Mucosa of descending colon (tissue), 3 donors: ENCODE measurements around the gene DOCK4. TPM values are rescaled to one million over a fixed set of nuclear protein-coding genes. Genes with fewer than 3 reads are reported as not detected.

Source experiments
- ATAC-seq: fragments of 200-7000 bp; cut with Tn5 transposase; one replicate; pipeline ENCODE4 v1.9.1; 2020; ENCODE audit warnings: mild to moderate bottlenecking, moderate library complexity
- DNase-seq, 3 donors: peaks; one replicate each; pipeline ENCODE4 v3.0.0-alpha.2; 2020
- H3K36me3 ChIP-seq: fragments of 200-600 bp; one replicate; pipeline ENCODE4 v1.8.0; 2021; ENCODE audit warnings: low read depth, mild to moderate bottlenecking
- H3K4me1 ChIP-seq: fragments of 200-600 bp; one replicate; pipeline ENCODE4 v1.8.0; 2021; ENCODE audit warnings: low read depth, mild to moderate bottlenecking
- H3K4me3 ChIP-seq: fragments of 200-600 bp; one replicate; pipeline ENCODE4 v1.8.0; 2021; ENCODE audit warnings: mild to moderate bottlenecking
- H3K9me3 ChIP-seq: fragments of 200-600 bp; one replicate; pipeline ENCODE4 v1.8.0; 2021; ENCODE audit warnings: mild to moderate bottlenecking
- intact Hi-C, 2 donors: fragments of 100-400 bp; cut with DNase I in 1 of 2; cut with micrococcal nuclease in 1 of 2; formaldehyde crosslinking; loops; one replicate each; pipeline versions ENCODE4 v1.11.0 to v1.11.1; 2022; cut with DNase I, micrococcal nuclease
- total RNA-seq, 3 donors: library from RNA; stranded (reverse); fragmentation: NEBNext Ultra II Directional in 2 of 3; extraction: Animal tissue kit (Norgen Biotek cat#: 25700) in 2 of 3; gene quantifications; one replicate each; pipeline versions ENCODE4 v1.2.1 to v1.2.4, GENCODE V29; 2021 to 2023
- TF ChIP-seq, protein P1 (sequence below): fragments of 200-600 bp; IDR thresholded peaks from one replicate; pipeline ENCODE4 v1.8.0; 2022; ENCODE audit warnings: antibody characterized with exemption, mild to moderate bottlenecking
- donor health status: DM: no; HTN: no; CAD: no; lungs with moderate emphysema.
- donor health status: DM: no; HTN: no; CAD: no.
- donor health status: DM: no; HTN: yes; CAD: no.

The DOCK4 gene
- total RNA-seq, 3 donors from 2014 or later: 9.2 to 18.4 (median 12.7) TPM

DNA sequence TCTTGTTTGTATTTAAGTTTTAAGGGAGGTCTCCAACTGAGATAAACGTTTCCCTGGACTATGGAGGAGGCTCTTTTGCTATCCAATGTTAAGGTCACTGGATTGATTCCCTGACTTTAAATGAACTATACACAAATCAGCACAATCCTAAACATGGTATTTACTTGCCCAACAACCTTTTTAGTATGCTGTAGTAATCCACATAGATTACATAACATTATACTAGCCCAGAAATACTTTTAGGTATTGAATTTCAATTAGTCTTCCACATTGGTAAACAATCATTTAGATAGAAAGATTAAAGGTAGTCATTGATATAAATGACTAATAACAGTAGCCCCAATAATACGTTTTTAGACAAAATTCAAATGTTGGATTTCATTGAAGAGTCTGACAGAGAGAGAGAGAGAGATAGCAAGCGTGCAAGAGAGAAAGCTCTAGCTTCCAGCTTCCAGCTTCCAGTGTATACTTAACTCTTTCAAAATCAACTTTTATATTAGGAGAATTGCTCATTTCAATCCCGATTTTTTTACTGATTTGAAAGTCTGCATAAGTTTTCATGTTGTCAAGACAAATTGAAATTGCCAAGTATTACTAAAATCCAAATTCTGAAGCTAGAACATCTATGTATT lies 155.8 kb downstream of the DOCK4 start:
- intact Hi-C loops: no loop called here
- TF ChIP-seq, protein P1, sequence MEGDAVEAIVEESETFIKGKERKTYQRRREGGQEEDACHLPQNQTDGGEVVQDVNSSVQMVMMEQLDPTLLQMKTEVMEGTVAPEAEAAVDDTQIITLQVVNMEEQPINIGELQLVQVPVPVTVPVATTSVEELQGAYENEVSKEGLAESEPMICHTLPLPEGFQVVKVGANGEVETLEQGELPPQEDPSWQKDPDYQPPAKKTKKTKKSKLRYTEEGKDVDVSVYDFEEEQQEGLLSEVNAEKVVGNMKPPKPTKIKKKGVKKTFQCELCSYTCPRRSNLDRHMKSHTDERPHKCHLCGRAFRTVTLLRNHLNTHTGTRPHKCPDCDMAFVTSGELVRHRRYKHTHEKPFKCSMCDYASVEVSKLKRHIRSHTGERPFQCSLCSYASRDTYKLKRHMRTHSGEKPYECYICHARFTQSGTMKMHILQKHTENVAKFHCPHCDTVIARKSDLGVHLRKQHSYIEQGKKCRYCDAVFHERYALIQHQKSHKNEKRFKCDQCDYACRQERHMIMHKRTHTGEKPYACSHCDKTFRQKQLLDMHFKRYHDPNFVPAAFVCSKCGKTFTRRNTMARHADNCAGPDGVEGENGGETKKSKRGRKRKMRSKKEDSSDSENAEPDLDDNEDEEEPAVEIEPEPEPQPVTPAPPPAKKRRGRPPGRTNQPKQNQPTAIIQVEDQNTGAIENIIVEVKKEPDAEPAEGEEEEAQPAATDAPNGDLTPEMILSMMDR: no peak
- no peaks in the 10 kb centered on the region for H3K9me3 ChIP-seq
- H3K4me3 ChIP-seq: no peak overlapping the region
- no peaks in the 10 kb centered on the region for H3K36me3 ChIP-seq
- DNase-seq: no peak
- H3K4me1 ChIP-seq: no peaks in the 10 kb centered on the region
- no peak for ATAC-seq

DNA sequence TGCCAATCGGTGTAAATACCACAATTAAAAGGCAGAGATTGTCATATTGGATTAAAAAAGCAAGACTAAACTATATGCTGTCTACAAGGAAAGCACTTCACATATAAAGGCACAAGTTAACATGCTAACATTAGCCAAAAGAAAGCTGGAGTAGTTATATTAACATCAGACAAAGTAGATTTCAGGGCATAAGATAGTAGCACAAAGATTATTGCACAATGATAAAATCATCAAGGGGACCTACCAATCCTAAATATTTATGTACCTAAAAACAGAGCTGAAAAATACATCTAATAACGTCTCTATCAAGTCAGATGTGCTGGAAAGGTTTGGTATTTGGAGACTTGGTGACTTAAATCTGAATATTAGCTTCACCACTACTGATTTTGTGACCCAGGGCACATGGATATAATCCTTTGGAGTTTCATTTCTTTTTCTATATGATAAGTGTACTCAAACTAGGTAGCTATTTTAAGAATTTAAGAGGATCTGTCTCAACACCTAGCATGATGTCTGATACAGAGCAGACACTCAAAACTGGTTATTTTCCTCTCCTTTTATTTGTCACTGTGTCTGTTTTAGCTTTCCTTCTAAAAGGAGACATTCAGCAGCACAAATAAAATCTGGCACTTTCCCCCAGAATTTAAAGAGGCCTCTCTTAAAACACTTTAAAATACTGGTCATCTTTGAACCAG lies 156.5 kb downstream of the DOCK4 start:
- H3K4me3 ChIP-seq: no peak overlapping the region
- H3K9me3 ChIP-seq: no peaks in the 10 kb centered on the region
- TF ChIP-seq, protein P1: no peak
- ATAC-seq (no peak), DNase-seq (no peak)
- H3K36me3 ChIP-seq: no peaks in the 10 kb centered on the region
- intact Hi-C loops: no loop called here
- H3K4me1 ChIP-seq: no peaks in the 10 kb centered on the region

DNA sequence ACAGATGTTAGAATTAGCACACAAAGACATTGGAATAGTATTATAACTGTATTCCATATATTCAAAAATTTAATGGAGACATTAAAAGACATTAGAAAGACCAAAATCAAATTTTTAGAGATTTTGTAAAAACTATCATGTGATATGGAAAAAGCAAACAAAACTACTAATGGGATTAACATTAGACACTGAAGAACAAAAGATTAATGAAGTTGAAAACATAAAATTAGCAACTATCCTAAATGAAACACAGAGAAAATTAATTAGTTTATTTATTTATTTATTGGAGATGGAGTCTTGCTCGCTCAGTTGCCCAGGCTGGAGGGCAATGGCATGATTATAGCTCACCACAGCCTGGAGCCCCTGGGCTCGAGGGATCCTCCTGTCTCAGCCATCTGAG lies 158.8 kb downstream of the DOCK4 start:
- Histone ChIP-seq H3K9me3 (no peaks in the 10 kb centered on the region), H3K4me3 (no peak overlapping the region), H3K36me3 (no peaks in the 10 kb centered on the region), H3K4me1 (no peaks in the 10 kb centered on the region)
- TF ChIP-seq, protein P1: no peak
- DNase-seq: no peak
- intact Hi-C loops: no loop called here
- no peak for ATAC-seq

DNA sequence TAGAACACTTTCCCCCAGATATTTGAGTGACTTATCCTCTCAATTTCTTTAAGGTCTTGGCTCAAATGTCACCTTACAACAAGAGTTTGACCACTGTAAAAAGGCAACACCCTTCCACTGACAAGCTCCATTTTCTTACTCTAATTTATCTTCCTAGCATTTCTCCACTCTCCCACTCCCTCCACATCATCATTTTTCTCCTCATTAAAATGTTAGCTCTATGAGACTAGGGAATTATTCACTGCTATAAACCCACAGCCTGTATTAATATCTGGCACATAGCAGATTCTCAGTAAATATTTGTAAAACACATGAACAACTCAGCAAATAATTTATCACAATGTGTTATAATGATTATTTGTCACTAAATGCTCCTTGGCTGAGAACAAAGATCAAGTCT lies 161.0 kb downstream of the DOCK4 start:
- TF ChIP-seq, protein P1: no peak
- no peaks in the 10 kb centered on the region for H3K4me1 ChIP-seq

DNA sequence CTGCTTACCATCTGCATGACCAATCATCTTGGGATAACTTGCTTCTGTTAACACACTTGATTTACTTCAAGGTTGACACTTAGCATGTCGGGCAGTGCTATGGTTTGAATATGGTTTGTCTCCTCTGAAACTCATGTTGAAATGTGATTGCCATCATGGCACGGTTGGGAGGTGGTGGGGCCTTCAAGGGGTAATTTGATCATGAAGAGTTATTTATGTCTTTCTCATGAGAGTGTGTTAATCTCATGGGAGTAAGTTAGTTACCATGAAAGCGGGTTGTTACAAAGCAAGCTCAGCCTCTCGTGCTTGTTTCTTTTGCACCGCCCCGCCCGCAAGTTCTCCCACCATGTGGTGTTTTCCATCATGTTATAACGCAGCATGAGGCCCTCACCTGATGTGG lies 163.6 kb downstream of the DOCK4 start:
- Histone ChIP-seq H3K4me3 (no peak overlapping the region), H3K9me3 (no peaks in the 10 kb centered on the region), H3K36me3 (no peaks in the 10 kb centered on the region), H3K4me1 (no peaks in the 10 kb centered on the region)
- TF ChIP-seq, protein P1: no peak
- ATAC-seq: no peak
- intact Hi-C loops: no loop called here
- DNase-seq: no peak

More for the DNA sequence above, 161.0 kb downstream of the DOCK4 start:
- Histone ChIP-seq H3K4me3 (no peak overlapping the region), H3K9me3 (no peaks in the 10 kb centered on the region), H3K36me3 (no peaks in the 10 kb centered on the region)
- DNase-seq (no peak), ATAC-seq (no peak)
- intact Hi-C loops: no loop called here
